HG02763 (cell line): ENCODE results near the gene C11orf16.
"Not testable (repeated sequence)": the region's sequence is repeated elsewhere in the genome, so short reads cannot be mapped to it uniquely, and the experiment has no call there.

Experiments
- ATAC-seq: cut with Tn5 transposase; IDR thresholded peaks from one replicate; pipeline ENCODE4 v1.9.1; 2021; ENCODE audit warnings: mild to moderate bottlenecking, moderate library complexity; ENCODE audit not compliant: unreplicated experiment

C11orf16 gene, protein sequence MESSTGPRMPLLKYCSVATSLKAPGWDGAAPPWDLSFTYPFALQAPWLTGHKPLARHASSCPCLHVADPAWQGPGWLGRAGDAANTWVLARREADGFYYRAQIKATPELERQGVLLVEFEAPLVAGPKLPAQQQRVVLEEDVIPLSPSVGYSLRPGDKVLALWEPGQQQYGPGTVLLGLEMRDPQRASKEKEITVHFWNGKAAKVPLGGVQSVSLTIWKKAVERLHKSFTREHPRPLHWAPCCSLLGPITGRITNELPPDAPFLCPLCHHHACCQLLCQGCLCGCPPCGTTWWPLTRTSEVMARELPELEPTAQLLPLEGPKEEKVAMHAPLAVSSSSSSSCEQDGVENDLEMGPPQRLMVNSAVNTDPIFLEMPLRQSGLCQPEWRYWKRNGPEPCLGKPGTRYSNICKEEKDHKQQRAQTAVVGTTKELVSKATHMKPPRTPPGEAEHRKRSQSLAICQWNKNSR

GRCh38 chr11:8932564-8933180, at the start of gene C11orf16:
Gene C11orf16 (minus strand): TSS chr11:8932947. CDS start chr11:8932308, 639 bp downstream.
- ATAC-seq, result no peak

GRCh38 chr11:8980485-8980884, 47.7 kb upstream of the C11orf16 start:
- ATAC-seq, result no peak

DNA sequence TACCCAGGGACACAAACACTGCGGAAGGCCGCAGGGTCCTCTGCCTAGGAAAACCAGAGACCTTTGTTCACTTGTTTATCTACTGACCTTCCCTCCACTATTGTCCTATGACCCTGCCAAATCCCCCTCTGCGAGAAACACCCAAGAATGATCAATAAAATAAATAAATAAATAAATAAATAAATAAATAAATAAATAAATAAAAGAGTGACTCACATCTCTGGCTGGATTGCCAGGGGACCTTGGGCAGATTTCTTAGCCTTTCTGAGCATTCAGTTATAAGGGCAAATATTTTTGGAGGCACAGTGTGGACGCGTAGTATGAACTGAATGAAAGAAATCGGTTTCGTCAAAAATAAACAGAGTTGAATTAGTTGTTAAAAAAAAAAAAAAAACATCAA, 46.6 kb upstream of the C11orf16 start:
- not testable (repeated sequence) for ATAC-seq

GRCh38 chr11:8973121-8973520, 40.4 kb upstream of the C11orf16 start:
- no peak for ATAC-seq

GRCh38 chr11:8971924-8972316, 39.2 kb upstream of the C11orf16 start:
- no peak for ATAC-seq

DNA sequence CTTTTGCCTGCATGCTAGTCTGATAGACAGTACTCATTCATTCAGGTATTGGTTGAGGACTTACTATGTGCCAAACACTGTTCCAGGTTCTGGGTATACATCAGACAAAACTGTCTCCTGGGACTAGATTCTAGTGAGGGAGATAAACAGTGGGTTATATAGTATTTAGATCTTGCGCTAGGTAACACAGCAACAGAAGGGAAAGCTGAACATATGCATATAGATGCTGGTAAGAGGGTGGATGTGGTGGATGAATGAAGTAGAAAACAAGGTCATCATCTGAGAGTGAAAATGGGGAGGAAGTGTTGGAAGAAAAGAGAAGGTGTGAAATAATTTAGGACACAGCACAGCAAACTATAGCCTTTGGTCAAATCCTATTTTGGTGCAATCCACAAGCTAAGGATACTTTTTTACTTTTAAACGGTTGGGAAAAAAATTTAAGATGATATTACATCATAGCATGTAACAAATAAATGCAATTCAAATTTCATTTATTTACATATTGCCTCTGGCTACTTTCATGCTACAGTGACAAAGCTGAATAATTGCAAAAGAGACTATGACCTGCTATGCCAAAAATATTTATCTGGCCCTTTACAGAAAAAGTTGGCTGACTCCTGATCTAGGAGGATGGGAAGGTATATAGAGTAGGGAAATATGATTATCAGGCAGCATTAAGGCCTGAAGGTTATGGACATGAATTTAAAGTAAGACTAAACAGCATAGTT, 38.6 kb upstream of the C11orf16 start:
- no peak for ATAC-seq

GRCh38 chr11:8967184-8967583, 34.4 kb upstream of the C11orf16 start:
- ATAC-seq, result no peak

GRCh38 chr11:8964324-8965320, 31.9 kb upstream of the C11orf16 start, which contains the start of gene TMEM9B:
Gene TMEM9B (minus strand): TSS chr11:8964442. CDS start chr11:8964313, 129 bp downstream.
- ATAC-seq, result peak; percentile 85

GRCh38 chr11:8963569-8964323, 31.0 kb upstream of the C11orf16 start:
- ATAC-seq, result peak; percentile 62

DNA sequence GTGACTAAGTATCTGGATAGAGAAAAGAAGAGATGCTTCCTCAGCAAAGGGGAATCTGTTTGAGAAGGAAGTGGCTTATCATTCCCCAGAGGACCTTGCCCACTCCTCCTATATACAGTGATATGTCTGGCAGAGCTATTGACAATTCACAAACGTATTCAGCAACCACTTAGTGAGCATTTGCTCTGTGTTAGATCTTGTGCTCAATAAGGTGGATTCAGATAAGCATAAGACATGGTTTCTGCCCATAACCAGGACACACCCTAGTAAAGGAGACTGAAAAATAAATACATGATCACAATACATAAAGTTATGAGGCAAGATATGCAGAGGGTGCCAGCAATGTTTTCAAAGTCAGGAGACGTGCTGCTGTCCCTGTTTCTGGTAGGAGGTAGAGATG, 30.1 kb upstream of the C11orf16 start:
- no peak for ATAC-seq

GRCh38 chr11:8961401-8961800, 28.7 kb upstream of the C11orf16 start:
- ATAC-seq, result no peak

DNA sequence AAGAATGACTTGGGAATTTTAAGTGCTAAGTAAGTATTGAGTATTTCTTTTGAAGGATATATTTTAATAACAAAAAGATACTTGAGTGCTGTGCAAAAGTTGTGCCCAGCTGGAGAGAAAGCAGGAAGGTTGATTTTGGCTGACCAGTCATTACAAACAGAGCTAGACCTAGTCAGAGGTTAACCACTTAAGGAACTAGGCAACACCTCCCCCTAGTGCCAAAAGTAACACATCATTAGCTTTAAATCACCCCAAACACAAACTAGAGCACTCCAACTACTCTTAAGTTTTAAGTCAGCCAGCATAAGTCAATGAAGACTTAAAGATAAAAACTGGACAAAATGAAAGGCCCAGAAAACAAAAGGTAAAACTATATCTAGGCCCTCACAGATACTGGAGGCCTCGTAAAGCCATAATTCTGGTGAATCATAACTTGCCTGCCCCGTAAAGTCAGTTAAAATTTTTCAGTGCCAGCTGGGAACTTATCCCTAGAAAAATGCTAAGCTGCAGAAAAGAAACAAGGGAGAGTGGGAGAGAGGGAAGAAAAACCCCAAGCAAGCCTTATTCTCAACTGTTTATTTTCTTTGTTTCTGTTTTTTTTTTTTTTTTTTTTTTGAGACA, 26.9 kb upstream of the C11orf16 start:
- ATAC-seq, result peak; percentile 25

DNA sequence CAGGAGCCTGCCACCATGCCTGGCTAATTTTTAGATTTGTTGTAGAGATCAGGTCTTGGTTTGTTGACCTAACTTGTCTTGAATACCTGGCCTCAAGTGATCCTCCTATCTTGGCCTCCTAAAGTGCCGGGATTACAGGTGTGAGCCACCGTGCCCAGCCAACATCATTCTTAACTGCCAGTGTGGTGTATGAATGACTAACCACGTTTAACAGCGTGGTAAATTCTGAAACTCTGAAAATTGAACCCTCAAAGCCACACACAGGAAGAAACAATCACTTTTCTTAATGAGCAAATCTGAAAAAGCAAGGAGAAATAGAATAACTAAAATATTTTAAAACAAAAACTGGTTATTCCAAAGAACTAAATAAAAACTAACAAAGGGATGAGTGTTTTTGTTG, 24.1 kb upstream of the C11orf16 start:
- no peak for ATAC-seq

DNA sequence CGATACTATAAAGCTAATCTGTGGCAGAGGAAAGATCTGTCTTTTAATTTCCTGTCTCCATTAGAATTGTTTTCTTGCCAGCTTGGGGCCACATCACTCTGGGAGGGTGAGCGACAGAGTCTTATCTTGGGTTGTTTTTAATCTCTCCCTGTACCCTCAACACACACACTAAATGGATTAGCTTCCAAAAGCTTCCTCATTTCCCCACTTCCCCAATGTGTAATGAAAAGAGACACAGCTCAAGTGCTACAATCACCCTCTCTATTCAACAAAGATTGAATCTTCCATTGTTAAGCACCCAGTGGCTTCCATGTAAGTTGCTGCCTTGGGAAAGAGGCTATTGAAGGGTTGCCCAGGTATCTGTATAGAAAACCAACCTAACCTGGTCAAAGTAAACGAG, 16.1 kb upstream of the C11orf16 start:
- no peak for ATAC-seq

DNA sequence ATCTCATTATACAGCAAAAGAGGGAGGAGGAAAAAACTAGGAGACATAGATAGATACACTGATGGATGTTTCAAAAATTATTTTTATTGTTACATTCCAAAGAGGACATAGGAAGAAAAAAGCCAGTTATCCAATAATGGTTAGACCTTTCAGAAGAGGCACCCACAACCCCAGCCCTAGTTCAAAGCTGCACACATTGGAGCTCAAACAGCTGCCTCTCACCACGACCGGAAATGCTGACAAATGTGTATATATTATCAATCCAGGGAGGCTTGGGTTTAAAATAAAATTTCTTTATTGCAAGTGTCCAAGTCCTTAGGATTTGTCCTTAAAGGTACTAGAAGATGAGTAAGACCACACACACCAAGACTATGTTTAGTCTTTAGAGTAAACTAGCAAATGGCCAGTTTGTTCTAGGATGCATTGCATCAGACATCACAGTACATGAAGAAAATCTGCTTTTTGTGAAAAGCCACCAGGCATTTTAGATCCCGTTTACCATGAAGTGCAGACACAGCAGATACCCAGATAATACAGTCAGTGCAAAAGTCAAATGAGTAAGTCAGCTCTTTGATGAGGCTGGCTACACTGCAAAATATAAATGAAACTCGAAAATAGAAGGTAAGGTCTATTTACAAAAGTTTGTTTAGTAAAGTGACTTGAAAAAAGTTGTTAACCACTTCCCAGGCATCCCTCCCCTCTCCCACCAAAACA, 14.6 kb upstream of the C11orf16 start:
- no peak for ATAC-seq

GRCh38 chr11:8942518-8943066, 9.8 kb upstream of the C11orf16 start, which contains the start of gene ASCL3:
Gene ASCL3 (minus strand): TSS chr11:8943016. CDS start chr11:8938161, 4,855 bp downstream.
- no peak for ATAC-seq

DNA sequence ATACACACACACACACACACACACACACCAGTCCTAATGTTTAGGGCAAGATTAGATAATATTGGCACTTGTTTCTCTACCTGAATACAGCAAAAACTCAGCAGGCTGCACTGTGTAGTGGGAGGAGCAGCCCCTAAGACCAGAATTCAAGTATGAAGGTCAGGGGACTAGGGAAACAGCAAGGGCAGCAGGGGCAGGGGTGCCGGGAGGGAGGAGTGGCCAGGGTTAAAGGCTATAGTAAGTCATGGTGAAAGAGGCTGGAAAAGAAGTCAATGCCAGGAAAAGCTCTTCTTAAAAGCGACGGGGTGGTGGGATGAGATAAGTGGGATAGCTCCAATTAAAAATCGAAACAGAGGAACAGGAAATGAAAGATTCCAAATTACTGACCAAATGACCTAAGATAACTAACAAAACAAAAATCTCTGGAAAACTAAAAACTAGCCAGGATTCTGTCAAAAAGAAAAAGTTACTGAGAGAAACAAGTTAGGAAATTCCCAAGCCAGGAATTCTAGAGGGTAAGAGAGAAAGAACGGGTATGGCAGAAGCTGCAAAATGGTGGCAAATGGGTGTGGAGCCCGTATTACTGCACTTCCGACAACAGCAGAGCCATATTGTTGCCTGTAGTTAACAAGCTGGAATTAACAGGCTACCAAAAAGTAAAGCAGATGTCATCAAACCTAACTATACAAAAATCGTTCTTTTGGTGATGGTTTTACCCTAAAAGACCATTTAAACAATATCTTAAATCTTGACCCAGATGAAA, 8.8 kb upstream of the C11orf16 start:
- ATAC-seq, result no peak
